Keratinocyte (primary cell): ENCODE data around the gene P2RX2. TPM values are rescaled to one million over a fixed set of nuclear protein-coding genes. Genes with fewer than 3 reads are reported as not detected.

ENCODE experiments used
- DNase-seq: peaks from one replicate; pipeline ENCODE4 v3.0.0-alpha.2; 2011; ENCODE audit warnings: low read depth, missing footprints, low spot score
- FAIRE-seq: peaks from 2 replicates; lab custom pipeline; 2011; peaks lifted over from hg19 to GRCh38; lab: Jason Lieb, UNC
- H2AFZ ChIP-seq: 2 replicates; pipeline ENCODE4 v1.6.0; 2012; ENCODE audit warnings: low read length, control low read depth, inconsistent platforms; ENCODE audit not compliant: control insufficient read depth
- H3K27ac ChIP-seq: 2 replicates; pipeline ENCODE4 v1.5.1; 2011; ENCODE audit warnings: low read length; ENCODE audit not compliant: control insufficient read depth, insufficient read depth
- H3K27me3 ChIP-seq: 3 replicates; pipeline ENCODE4 v1.6.0; 2011; ENCODE audit warnings: low read length; ENCODE audit not compliant: control insufficient read depth, insufficient read depth; ENCODE audit errors: extremely low read depth
- H3K36me3 ChIP-seq, 2 experiments: 2 replicates in 1 of 2; 3 replicates in 1 of 2; pipeline ENCODE4 v1.5.1; 2011; ENCODE audit warnings: low read length in 2 of 2, mild to moderate bottlenecking in 1 of 2; ENCODE audit not compliant: control insufficient read depth in 2 of 2, insufficient read depth in 2 of 2; ENCODE audit errors: extremely low read depth in 1 of 2
- H3K4me1 ChIP-seq: 3 replicates; pipeline ENCODE4 v1.5.1; 2011; ENCODE audit warnings: low read length; ENCODE audit not compliant: control insufficient read depth, insufficient read depth; ENCODE audit errors: extremely low read depth
- H3K4me2 ChIP-seq: 3 replicates; pipeline ENCODE4 v1.6.0; 2011; ENCODE audit warnings: low read depth, low read length; ENCODE audit not compliant: control insufficient read depth, insufficient read depth; ENCODE audit errors: extremely low read depth
- H3K4me3 ChIP-seq, 3 experiments: fragments of 200-600 bp in 1 of 3; sonication (generic) in 1 of 3; 2 replicates in 2 of 3; 3 replicates in 1 of 3; pipeline ENCODE4 v1.5.1; 2011 to 2016; ENCODE audit warnings: low read length in 3 of 3, mild to moderate bottlenecking in 3 of 3, control low read depth in 2 of 3, inconsistent platforms in 1 of 3, low read depth in 1 of 3, mixed read lengths in 1 of 3, mixed run types in 1 of 3, moderate library complexity in 1 of 3; ENCODE audit not compliant: control insufficient read depth in 2 of 3, insufficient read depth in 2 of 3; ENCODE audit errors: extremely low read depth in 1 of 3
- H3K79me2 ChIP-seq: 2 replicates; pipeline ENCODE4 v1.6.0; 2012; ENCODE audit warnings: low read length; ENCODE audit not compliant: control insufficient read depth, insufficient read depth
- H3K9ac ChIP-seq: 3 replicates; pipeline ENCODE4 v1.6.0; 2011; ENCODE audit warnings: low read length; ENCODE audit not compliant: control insufficient read depth, insufficient read depth; ENCODE audit errors: extremely low read depth
- H3K9me1 ChIP-seq: 3 replicates; pipeline ENCODE4 v1.6.0; 2011; ENCODE audit warnings: low read length; ENCODE audit not compliant: control insufficient read depth, insufficient read depth; ENCODE audit errors: extremely low read depth
- H3K9me3 ChIP-seq: 2 replicates; pipeline ENCODE4 v1.5.1; 2012; ENCODE audit warnings: low read depth, low read length; ENCODE audit not compliant: control insufficient read depth
- H4K20me1 ChIP-seq: 3 replicates; pipeline ENCODE4 v1.6.0; 2011; ENCODE audit warnings: low read length; ENCODE audit not compliant: control insufficient read depth, insufficient read depth; ENCODE audit errors: extremely low read depth
- EZH2 ChIP-seq: IDR thresholded peaks from one replicate; pipeline ENCODE4 v1.6.1; 2012; ENCODE audit warnings: inconsistent platforms, mild to moderate bottlenecking, low read length, moderate library complexity
- dilution Hi-C: fragments of 300-500 bp; cut with MboI; formaldehyde crosslinking; loops from one replicate; pipeline ENCODE4 v1.7.0; 2020; ENCODE audit warnings: low sequenced_read_pairs; ENCODE audit not compliant: extremely low pct_ligation_motif_present
- polyA plus RNA-seq, 5 experiments: library from polyadenylated mRNA; depleted of rRNA in 3 of 5; stranded (reverse) in 3 of 5; stranded (forward) in 1 of 5; unstranded in 1 of 5; fragments of >200 nt; gene quantifications; 1 replicate in 1 of 5; 2 replicates in 3 of 5; 3 replicates in 1 of 5; pipeline versions ENCODE4 v1.2.1 to v1.2.3, GENCODE V29; 2011 to 2012; ENCODE audit warnings: missing spikeins in 2 of 5, low read depth in 1 of 5, low replicate concordance in 1 of 5
- TF ChIP-seq, protein P1 (sequence below), 3 experiments: IDR thresholded peaks in 1 of 3; conservative IDR thresholded peaks in 1 of 3; optimal IDR thresholded peaks in 1 of 3; 2 replicates in 2 of 3; 3 replicates in 1 of 3; pipeline versions ENCODE3 to v1.5.1; 2011; ENCODE audit warnings: low read length in 3 of 3, mild to moderate bottlenecking in 3 of 3, moderate library complexity in 2 of 3, control low read depth in 1 of 3, inconsistent platforms in 1 of 3; ENCODE audit not compliant: insufficient read depth in 2 of 3; ENCODE audit errors: extremely low read depth in 1 of 3

P2RX2 gene
- polyA plus RNA-seq, 1 donor (not counting 4 experiments of a cell fraction or from before 2014, with no cell fraction given) = not detected

DNA sequence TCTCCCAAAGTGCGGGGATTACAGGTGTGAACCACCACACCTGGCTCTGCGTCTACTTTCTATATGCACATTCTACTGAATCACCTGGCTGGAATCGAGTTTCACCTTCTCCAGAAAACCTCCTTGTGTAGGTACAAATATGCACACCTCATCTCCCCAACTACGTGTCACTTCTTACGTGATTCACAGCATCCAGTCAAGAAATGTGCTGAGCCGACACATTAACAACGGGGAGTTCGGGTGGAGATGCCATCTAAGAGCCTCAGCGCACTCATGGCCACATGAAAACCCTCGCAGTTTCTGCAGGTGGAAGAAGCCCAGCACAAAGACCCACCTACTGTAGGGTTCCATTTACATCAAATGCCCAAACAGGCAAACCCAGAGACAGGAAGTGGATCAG lies 29.3 kb downstream of the P2RX2 start:
- FAIRE-seq = no peak
- no peaks in the 10 kb centered on the region for H3K4me1 ChIP-seq

DNA sequence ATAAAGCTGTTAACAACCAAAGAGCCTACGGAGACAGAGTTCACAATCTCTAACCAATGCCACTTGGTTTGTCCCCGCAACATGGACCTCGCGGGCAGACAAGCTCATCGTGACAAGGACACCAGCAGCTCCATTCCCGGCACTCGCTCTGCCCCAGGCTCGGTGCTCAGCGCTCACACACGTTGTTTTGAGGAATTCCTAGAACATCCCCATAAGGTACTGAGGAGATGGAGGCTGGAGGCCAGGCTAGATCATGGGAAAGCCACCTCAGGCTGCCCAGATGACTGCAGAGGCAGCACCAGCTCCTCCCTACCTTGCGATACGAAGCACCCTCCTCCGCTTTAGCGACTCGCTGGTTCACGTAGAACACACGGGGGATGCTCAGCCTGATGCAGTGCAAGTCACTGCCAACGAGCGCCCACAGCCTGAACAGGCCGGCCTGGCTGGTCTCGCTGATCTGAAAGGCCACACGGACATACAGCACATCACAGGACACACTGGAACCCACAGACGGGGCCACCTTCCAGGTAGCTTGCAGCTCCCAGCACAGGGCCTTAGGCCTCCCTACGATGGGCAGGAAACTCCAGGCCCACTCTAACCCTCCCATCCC lies 30.1 kb downstream of the P2RX2 start:
- no peaks in the 10 kb centered on the region for H3K9me3 ChIP-seq
- H3K27me3 ChIP-seq = no peaks in the 10 kb centered on the region
- dilution Hi-C loops = no loop called here
- H4K20me1 ChIP-seq = no peaks in the 10 kb centered on the region
- no peaks in the 10 kb centered on the region for H3K4me1 ChIP-seq
- DNase-seq = no peak
- no peak overlapping the region for H3K4me2 ChIP-seq
- H2AFZ ChIP-seq = no peak overlapping the region
- H3K4me3 ChIP-seq = no peak overlapping the region
- FAIRE-seq = no peak
- H3K36me3 ChIP-seq = peaks cover 12 to 17% of the 10 kb centered on the region in 2 experiments
- H3K9ac ChIP-seq = no peak overlapping the region
- no peaks in the 10 kb centered on the region for H3K9me1 ChIP-seq
- no peak overlapping the region for H3K27ac ChIP-seq
- TF ChIP-seq, protein P1, sequence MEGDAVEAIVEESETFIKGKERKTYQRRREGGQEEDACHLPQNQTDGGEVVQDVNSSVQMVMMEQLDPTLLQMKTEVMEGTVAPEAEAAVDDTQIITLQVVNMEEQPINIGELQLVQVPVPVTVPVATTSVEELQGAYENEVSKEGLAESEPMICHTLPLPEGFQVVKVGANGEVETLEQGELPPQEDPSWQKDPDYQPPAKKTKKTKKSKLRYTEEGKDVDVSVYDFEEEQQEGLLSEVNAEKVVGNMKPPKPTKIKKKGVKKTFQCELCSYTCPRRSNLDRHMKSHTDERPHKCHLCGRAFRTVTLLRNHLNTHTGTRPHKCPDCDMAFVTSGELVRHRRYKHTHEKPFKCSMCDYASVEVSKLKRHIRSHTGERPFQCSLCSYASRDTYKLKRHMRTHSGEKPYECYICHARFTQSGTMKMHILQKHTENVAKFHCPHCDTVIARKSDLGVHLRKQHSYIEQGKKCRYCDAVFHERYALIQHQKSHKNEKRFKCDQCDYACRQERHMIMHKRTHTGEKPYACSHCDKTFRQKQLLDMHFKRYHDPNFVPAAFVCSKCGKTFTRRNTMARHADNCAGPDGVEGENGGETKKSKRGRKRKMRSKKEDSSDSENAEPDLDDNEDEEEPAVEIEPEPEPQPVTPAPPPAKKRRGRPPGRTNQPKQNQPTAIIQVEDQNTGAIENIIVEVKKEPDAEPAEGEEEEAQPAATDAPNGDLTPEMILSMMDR (optimal IDR thresholded peaks at IDR 0.05 in 1 of 3, IDR thresholded peaks at IDR 0.05 in 1 of 3, conservative IDR thresholded peaks at IDR 0.05 in 1 of 3; ENCODE audit: extremely low read depth in 1 of 3, insufficient read depth in 2 of 3, low read length in 3 of 3) = no peak
- TF ChIP-seq EZH2 = no peak
- no peaks in the 10 kb centered on the region for H3K79me2 ChIP-seq

More for the DNA sequence above, 29.3 kb downstream of the P2RX2 start:
- DNase-seq = no peak
- Histone ChIP-seq H4K20me1 (no peaks in the 10 kb centered on the region), H3K27me3 (no peaks in the 10 kb centered on the region), H2AFZ (no peak overlapping the region), H3K9me1 (no peaks in the 10 kb centered on the region), H3K36me3 (peaks cover 12 to 16% of the 10 kb centered on the region in 2 experiments), H3K9ac (no peak overlapping the region), H3K79me2 (no peaks in the 10 kb centered on the region), H3K27ac (no peak overlapping the region), H3K4me2 (no peak overlapping the region), H3K9me3 (no peaks in the 10 kb centered on the region), H3K4me3 (no peak overlapping the region)
- no peak for TF ChIP-seq EZH2
- TF ChIP-seq, protein P1 (optimal IDR thresholded peaks at IDR 0.05 in 1 of 3, IDR thresholded peaks at IDR 0.05 in 1 of 3, conservative IDR thresholded peaks at IDR 0.05 in 1 of 3; ENCODE audit: extremely low read depth in 1 of 3, insufficient read depth in 2 of 3, low read length in 3 of 3) = no peak
- dilution Hi-C loops = no loop called here
